ENCODE measurements around the gene TSC22D2.

Gene TSC22D2

DNA sequence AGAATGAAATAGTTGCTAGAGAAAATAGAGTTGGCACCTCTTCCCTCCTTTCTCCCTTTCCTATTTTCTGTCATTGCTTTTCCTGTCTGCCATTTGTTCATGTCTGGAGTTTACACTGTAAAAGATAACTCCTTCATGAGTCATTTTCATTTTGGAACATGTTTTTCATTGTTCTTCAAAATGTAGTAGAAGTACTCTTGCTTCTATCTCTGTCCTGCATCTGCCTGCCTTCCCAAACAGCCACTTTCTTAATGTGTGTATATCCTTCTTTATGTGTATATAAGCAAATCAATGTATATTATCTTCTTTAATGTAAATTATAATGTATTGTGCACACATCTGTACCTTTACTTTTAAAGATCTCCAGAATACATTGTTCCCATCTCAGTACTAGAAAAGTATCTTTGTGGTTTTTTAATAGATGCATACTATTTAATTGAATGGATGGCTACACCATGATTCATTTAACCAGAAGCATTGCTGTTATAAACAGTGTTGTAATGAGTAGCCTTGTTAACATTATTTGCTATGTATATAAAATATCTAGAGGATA is 41.1 kb downstream of the TSC22D2 start:
- no peak overlapping the region for H3K4me2 ChIP-seq (ENCODE audit: low read depth, low read length, poor library complexity, severe bottlenecking)
- peaks cover 52% of the 10 kb centered on the region for H4K20me1 ChIP-seq (ENCODE audit: insufficient read depth, low read length, poor library complexity, severe bottlenecking)
- no peak overlapping the region for H2AFZ ChIP-seq (ENCODE audit: low read length)
- no peak overlapping the region for H3K9ac ChIP-seq (ENCODE audit: low read depth, low read length, poor library complexity, severe bottlenecking)
- no peak for TF ChIP-seq EZH2phosphoT487 (IDR thresholded peaks at IDR 0.05; ENCODE audit: borderline replicate concordance)
- TF ChIP-seq CTCF (conservative IDR thresholded peaks at IDR 0.05; ENCODE audit: low read length), result no peak
- no peaks in the 10 kb centered on the region for H3K27me3 ChIP-seq (ENCODE audit: insufficient read depth, low read length, poor library complexity, severe bottlenecking)
- no peaks in the 10 kb centered on the region for H3K9me2 ChIP-seq (replicated peaks; ENCODE audit: low read depth, low read length)
- H3K36me3 ChIP-seq (ENCODE audit: insufficient read depth, low read length), result peaks cover 6% of the 10 kb centered on the region; the same call in 1 of the 2 replicates
- no peak overlapping the region for H3K4me3 ChIP-seq (ENCODE audit: low read length, poor library complexity, severe bottlenecking)
- H3K79me2 ChIP-seq (ENCODE audit: insufficient read depth, low read length), result peaks cover 84% of the 10 kb centered on the region
- peaks cover 12% of the 10 kb centered on the region for H3K4me1 ChIP-seq (ENCODE audit: insufficient read depth, low read length, poor library complexity, severe bottlenecking)
- 0 out of 2 replicates have a peak, but pooled peaks cover 3% of the 10 kb centered on the region for H3F3A ChIP-seq (ENCODE audit: low read depth)
- H3K9me3 ChIP-seq (ENCODE audit: insufficient read depth, low read depth, low read length), result no peaks in the 10 kb centered on the region

DNA sequence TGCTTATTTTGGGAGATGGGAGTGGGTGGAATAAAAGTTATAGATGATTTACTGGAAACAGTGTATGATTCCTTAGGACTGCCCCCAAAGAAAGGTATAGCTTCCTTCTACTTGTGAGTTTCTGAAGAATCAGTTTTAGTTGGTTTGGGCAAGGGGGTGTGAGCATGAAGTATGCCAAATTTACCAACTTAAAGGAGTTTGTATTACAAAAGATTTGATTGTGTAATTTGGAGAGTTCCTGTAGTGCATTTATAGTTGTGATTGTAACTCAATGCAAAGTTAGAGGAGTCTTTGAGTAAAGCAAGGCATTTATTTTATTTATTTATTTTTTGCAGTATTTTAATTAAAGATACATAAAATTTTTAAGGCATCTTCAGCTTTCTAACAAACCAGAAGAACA is 42.8 kb downstream of the TSC22D2 start:
- Histone ChIP-seq H3K4me1 (ENCODE audit: insufficient read depth, low read length, poor library complexity, severe bottlenecking) (peaks cover 12% of the 10 kb centered on the region), H3K9ac (ENCODE audit: low read depth, low read length, poor library complexity, severe bottlenecking) (no peak overlapping the region), H3K4me2 (ENCODE audit: low read depth, low read length, poor library complexity, severe bottlenecking) (no peak overlapping the region), H2AFZ (ENCODE audit: low read length) (no peak overlapping the region), H3K27me3 (ENCODE audit: insufficient read depth, low read length, poor library complexity, severe bottlenecking) (no peaks in the 10 kb centered on the region), H3F3A (ENCODE audit: low read depth) (0 out of 2 replicates have a peak, but pooled peaks cover 3% of the 10 kb centered on the region), H4K20me1 (ENCODE audit: insufficient read depth, low read length, poor library complexity, severe bottlenecking) (peaks cover 49% of the 10 kb centered on the region), H3K9me2 (replicated peaks; ENCODE audit: low read depth, low read length) (no peaks in the 10 kb centered on the region), H3K9me3 (ENCODE audit: insufficient read depth, low read depth, low read length) (no peaks in the 10 kb centered on the region), H3K36me3 (ENCODE audit: insufficient read depth, low read length) (peaks cover 6% of the 10 kb centered on the region; the same call in 1 of the 2 replicates), H3K79me2 (ENCODE audit: insufficient read depth, low read length) (peaks cover 90% of the 10 kb centered on the region), H3K4me3 (ENCODE audit: low read length, poor library complexity, severe bottlenecking) (no peak overlapping the region)
- TF ChIP-seq EZH2phosphoT487 (IDR thresholded peaks at IDR 0.05; ENCODE audit: borderline replicate concordance), result no peak

DNA sequence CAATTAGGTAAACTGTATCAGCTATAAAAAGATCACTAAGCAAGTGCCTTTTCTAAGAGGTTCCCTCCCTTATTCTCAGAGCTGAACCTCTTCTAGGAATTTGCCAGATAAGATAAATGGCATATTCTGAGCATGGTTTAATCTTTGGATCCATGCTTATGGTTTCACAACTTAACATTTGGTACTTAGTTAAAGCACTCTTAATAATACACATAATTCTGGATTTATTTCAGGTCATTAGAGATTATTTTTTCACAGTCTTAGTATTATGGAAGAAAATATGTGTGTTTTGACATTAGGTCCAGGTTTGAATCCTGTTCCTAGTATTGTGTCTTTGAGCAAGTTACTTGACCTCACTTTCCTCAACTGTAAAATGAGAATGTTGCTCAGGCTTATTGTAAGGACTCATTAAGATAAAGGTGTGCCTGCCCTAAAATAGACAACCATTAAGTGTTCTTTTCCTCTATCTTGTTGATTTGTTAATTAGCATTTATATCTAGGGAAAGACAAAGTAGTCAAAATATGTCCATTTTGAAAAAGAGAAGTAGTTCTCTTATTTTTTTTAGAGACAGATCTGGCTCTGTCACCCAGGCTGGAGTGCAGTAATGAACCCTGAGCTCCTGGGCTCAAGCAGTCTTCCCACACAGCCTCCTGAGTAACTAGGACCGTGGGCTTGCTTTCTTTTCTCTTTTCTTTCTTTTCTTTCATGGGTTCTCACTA is 43.4 kb downstream of the TSC22D2 start:
- Histone ChIP-seq H3F3A (ENCODE audit: low read depth) (0 out of 2 replicates have a peak, but pooled peaks cover 3% of the 10 kb centered on the region), H3K9me3 (ENCODE audit: insufficient read depth, low read depth, low read length) (no peaks in the 10 kb centered on the region), H4K20me1 (ENCODE audit: insufficient read depth, low read length, poor library complexity, severe bottlenecking) (peaks cover 49% of the 10 kb centered on the region), H3K4me3 (ENCODE audit: low read length, poor library complexity, severe bottlenecking) (no peak overlapping the region), H3K27me3 (ENCODE audit: insufficient read depth, low read length, poor library complexity, severe bottlenecking) (no peaks in the 10 kb centered on the region), H2AFZ (ENCODE audit: low read length) (no peak overlapping the region), H3K4me2 (ENCODE audit: low read depth, low read length, poor library complexity, severe bottlenecking) (no peak overlapping the region), H3K9me2 (replicated peaks; ENCODE audit: low read depth, low read length) (no peaks in the 10 kb centered on the region), H3K79me2 (ENCODE audit: insufficient read depth, low read length) (peaks cover 84% of the 10 kb centered on the region), H3K9ac (ENCODE audit: low read depth, low read length, poor library complexity, severe bottlenecking) (no peak overlapping the region), H3K4me1 (ENCODE audit: insufficient read depth, low read length, poor library complexity, severe bottlenecking) (peaks cover 12% of the 10 kb centered on the region), H3K36me3 (ENCODE audit: insufficient read depth, low read length) (peaks cover 6% of the 10 kb centered on the region; the same call in 1 of the 2 replicates)
- TF ChIP-seq CTCF (conservative IDR thresholded peaks at IDR 0.05; ENCODE audit: low read length) (no peak), EZH2phosphoT487 (IDR thresholded peaks at IDR 0.05; ENCODE audit: borderline replicate concordance) (no peak)
